HG02763 (cell line): ENCODE results near the gene CCSER1.
"Not testable (repeated sequence)": the region's sequence is repeated elsewhere in the genome, so short reads cannot be mapped to it uniquely, and the experiment has no call there.

Experiments
- ATAC-seq: cut with Tn5 transposase; IDR thresholded peaks from one replicate; pipeline ENCODE4 v1.9.1; 2021; ENCODE audit warnings: mild to moderate bottlenecking, moderate library complexity; ENCODE audit not compliant: unreplicated experiment

CCSER1 gene

DNA sequence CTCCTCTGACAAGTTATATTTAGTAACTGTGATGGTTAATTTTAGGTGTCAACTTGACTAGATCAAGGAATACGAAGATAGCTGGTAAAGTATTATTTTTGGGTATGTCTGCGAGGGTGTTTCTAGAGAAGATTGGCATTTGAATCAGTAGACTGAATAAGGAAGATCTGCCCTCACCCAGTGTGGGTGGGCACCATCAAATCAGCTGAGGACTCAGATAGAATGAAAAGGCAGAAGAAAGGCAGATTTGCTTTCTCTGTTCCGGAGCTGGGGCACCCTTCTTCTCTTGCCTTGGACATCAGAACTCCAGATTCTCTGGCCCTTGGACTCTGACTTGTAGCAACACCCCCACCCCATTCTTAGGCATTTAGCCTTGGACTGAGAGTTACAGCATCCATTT is 981.6 kb downstream of the CCSER1 start:
- no peak for ATAC-seq

DNA sequence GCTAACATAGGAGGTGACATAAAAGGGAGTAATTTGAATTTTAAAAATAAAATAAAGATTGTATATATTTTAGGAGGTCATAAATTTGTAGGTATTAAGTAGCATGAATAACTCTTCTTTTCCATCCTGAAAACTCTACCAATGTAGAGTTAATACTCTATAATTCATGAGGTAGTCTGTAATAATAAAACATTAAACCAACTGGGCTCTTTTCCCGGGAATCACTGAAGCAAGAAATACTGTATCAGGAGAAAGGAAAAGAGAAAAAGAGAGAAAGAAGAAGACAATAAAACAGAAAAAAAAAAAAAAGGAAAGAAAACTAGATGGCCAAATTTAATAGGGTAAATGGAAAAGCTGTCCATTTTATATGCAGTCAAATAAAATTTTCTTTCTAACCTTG is 984.4 kb downstream of the CCSER1 start:
- no peak for ATAC-seq

DNA sequence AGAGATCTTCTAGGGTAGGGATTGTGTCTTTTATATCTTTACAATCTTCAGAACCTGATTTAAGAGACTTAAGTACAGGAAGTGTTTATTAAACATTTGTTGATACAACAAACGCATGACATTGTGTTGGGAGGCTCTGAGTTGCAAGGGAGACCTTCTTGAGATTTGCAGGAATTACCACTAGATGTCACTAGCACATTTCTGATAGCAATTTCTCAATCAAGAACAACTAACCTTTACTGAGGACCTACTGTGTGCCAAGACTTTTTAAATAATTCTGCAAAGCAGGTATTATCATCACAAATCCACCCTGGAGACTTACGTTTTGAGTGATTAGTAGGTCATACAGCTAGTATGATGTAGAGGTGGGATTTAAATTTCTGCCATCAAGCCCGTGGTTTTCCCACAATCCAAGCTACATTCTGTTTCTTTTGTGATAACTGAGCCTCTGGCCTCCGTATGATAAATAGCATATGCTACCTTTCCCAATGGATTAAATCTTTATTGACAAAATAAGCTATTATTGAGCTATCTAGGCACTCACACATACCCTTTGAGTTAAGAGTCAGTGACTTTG is 986.0 kb downstream of the CCSER1 start:
- no peak for ATAC-seq

DNA sequence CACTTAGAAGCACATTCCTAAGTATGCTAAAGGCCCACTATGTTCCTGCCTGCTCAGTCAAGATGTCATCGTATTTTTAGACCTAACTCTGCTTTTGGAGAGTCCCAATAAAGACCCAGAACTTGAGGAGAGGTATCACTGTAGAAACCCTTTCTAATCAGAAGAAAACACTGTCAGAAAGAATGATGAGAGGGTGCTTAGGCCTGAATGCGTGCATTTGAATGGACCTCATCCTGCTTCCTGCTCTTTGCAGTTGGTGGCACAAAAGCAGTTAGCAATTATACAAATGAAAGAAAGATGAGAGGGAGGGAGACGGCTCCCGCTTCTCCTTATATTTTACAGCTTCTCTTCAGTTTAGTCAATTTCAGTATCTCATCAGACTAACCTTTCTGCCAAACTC is 987.2 kb downstream of the CCSER1 start:
- no peak for ATAC-seq

DNA sequence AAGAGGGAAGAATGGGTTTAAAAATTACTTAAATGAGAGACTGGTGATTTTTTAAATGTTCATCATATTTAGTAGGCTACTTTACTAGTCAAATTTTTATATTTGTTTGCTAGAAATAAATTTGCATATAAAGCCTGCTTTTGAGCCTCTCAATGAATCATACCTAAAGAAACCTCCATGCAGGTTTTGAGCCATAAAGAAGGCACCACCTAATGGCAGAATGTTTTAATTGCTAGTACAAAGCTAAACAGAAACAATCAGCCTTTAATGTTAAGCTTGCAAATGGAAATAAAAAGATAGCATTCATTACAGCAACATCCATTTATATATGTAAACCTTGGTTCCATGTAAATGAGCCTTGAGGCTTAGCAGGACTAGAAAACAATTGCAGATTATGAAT is 989.7 kb downstream of the CCSER1 start:
- no peak for ATAC-seq

DNA sequence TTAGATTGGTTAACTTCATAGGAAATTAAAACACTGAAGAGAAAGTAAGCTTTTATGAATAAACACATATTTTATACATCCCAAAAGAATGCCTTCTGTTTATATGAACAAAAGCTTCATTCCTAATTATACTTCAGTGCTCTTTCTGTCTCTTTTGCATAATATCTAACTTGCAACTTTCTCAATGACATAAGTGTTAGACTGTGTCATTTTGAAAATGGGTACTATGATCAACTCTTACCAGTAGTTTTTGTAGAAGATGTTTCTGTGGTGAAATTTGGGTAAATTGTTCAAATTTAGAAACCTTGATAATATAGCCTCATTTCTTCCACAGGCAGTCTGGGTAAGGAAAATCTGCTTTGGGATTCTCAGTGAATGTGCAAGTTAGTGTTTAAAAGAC is 991.4 kb downstream of the CCSER1 start:
- peak; percentile 73 for ATAC-seq

DNA sequence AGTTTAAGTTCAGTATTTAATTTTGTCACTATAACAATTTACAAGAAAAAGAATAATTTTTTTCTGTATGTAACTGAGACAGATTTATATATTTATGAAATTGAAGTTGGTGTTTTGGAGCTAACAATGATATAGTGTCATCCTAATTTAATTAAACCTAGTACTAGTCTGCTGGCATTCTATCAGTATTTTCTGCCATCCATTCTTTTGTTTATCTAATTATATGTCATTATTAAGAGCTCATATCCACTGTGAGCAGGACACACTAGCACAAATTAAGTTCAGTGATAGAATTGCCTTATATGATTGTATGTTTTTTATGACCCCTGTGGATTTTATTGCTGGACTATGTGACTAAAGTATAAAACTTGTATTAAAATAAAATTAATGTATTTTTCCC is 996.5 kb downstream of the CCSER1 start:
- no peak for ATAC-seq

DNA sequence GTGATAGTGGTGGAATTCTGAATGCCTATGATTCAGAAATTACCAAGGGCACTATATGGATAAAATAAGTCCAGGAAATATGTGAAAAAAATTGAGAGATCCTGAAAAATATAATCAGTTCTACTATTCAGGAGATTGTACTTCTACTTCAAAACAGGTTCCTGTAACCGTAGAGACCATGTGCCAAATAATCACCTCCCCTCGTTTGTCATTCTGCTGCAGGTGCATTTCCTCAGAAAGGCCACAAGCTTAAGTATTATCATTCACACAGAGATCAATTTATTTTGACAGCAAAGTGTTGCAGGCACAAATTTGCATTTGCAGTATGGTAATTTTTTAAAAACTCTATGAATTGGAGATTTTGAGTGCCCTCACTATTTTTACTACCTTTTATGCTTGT is 1000.0 kb downstream of the CCSER1 start:
- no peak for ATAC-seq

DNA sequence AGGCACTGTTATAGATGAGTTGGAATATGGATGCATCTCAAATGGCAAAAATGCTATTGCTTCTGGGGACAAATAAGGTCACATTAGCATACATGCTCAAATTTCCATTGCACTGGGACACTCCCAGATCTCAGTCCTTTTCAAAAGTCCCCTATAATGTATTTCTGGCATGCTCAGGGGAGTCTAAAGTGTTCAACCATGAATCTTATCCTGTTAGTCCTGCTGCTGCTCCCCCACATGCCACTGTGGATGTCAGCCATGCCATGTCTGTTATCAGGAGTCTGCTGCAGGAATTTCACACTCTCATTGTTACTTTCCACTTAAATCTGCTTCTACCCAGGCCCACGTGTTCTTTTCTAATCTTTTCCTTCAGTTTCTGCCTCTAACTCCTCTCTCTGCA is 1000.6 kb downstream of the CCSER1 start:
- ATAC-seq: no peak

DNA sequence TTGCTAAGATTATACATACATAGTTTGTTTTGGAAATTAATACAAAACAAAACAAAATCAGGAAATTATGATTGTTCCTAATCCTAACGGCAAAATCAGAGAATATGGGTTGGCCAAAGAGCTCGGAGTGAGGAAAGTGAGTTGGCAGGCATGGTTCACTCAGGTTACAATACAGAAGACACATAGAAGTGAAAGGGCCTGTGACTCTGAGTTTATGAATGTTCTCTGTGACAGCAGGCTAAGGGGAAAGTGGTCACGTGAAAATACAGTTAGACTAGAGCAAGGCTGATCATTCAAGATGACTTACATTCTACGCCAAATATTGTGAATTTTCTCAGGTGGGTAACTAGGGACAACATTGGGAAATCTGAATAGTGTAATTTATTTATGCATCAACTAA is 1001.3 kb downstream of the CCSER1 start:
- no peak for ATAC-seq

DNA sequence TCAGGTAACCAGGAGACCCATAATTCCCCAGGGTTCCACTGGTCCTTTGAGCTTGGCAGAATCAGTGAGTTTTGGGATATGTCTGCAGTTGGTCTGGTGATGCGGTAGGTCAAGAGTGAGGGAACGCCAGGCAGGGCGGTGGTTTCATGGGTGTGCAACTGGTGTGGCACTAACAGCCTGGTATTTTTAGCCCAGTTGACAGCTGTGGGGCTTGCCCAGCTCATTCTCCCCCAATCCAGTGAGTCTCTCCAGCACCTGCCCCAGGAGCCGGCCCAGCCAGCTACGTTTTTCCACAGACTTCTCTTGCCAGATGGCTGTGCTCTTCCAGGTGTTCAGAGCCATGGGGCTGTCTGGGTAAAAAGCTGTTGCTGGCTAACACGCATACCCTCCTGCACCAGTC is 1019.9 kb downstream of the CCSER1 start:
- no peak for ATAC-seq

DNA sequence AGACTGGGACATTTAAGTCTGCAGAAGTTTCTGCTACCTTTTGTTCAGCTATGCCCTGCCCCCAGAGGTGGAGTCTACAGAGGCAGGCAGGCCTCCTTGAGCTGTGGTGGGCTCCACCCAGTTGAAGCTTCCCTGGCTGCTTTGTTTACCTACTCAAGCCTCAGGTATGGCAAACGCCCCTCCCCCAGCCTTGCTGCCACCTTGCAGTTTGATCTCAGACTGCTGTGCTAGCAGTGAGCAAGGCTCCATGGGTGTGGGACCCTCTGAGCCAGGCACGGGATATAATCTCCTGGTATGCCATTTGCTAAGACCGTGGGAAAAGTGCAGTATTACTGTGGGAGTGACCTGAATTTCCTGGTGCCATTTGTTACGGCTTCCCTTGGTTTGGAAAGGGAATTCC is 1026.8 kb downstream of the CCSER1 start:
- not testable (repeated sequence) for ATAC-seq

DNA sequence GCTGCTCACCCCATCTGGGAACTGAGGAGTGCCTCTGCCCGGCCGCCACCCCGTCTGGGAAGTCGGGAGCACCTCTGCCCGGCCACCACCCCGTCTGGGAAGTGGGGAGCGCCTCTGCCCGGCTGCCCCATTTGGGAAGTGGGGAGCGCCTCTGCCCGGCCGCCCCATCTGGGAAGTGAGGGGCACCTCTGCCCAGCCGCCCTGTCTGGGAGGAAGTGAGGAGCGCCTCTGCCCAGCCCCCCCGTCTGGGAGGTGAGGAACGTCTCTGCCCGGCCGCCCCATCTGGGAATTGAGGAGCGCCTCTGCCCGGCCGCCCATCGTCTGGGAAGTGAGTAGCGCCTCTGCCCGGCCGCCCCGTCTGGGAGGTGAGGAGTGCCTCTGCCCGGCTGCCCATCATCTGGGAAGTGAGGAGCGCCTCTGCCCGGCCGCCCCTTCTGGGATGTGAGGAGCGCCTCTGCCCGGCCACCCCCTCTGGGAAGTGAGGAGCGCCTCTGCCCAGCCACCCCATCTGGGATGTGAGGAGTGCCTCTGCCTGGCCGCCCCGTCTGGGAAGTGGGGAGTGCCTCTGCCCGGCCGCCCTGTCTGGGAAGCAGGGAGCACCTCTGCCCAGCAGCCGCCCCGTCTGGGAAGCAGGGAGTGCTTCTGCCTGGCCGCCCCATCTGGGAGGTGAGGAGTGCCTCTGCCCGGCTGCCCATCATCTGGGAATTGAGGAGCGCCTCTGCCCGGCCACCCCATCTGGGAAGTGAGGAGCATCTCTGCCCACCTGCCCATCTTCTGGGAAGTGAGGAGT is 1040.9 kb downstream of the CCSER1 start:
- not testable (repeated sequence) for ATAC-seq

DNA sequence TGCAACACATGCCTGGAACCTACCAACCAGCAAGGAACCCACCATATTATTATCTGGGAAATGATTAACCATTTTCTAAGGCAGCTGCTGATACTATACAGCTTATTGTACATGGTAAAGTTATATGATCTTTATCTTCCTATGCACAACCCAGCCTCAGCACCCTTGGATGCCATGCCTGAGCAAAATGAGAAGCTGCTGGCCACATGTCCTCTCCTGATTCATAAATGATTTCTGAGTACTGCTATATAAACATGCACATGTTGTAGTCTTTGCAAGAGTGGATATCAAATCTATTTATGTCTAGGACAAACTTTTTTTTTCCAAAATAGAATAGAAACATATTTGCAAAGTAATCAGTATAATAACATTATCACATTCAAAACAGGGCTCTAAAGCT is 1043.6 kb downstream of the CCSER1 start:
- no peak for ATAC-seq

DNA sequence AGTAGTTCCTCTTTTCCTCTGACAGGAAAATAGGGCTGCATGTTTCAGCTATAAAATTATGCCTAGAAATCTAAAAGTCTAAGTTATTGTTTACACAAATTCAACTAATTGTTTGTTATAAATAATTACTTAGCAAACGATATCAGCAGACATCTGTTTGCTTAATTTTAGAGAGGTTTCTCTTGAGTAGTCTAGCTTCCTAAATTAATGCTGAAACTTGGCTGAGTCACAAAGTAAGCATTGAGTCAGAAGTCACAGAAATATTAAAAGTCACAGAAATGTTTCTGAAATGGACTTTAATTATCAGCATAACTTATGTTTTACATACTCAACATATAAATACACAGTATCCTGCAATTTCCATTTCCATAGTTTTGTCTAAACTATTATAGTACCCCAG is 1044.0 kb downstream of the CCSER1 start:
- no peak for ATAC-seq

DNA sequence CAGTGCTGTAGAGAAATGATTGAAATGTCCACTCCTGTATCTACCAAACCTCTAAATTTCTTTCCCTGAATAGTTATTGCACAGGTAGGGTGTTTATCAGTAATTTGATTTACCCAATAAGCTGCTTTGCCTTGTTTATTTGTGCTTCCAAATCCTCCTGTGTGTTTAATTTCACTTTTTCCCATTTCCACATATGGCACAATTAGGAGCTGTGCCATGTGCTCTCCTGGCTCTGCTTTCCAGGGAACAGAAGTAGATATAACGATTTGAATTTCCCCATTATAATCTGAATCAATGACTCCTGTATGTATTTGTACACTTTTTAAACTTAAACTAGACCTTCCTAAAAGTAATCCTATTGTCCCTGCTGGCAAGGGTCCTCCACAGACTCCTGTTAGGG is 1057.9 kb downstream of the CCSER1 start:
- ATAC-seq: not testable (repeated sequence)

DNA sequence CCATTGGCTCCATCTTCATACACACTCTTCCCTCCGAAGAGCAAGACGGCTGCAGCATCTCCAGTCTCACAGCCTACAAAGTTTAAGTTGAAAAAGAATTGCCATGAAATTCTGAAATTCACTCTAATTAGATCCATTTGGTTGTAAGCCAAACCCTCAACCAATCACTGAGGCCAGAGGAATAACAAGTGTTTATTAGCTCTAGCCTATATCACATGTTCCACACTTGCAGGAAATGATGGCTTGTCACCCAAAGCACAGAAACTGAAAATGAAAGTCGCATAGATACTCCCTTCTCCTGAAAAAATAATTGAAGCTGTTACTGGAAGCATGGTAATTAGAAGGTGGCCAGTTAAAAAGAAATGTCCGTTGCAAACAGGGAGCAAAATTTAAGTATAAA is 1071.8 kb downstream of the CCSER1 start:
- ATAC-seq: no peak

DNA sequence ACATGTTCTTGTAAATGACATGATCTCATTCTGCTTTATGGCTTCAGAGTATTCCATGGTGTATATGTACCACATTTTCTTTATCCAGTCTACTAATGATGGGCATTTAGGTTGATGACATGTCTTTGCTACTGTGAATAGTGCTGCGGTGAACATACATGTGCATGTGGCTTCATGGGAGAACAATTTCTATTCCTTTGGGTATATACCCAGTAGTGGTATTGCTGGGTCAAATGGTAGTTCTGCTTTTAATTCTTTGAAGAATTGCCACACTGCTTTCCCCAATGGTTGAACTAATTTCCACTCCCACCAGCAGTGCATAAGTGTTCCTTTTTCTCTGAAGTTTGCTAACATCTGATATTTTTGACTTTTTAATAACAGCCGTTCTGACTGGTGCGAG is 1080.3 kb downstream of the CCSER1 start:
- no peak for ATAC-seq

DNA sequence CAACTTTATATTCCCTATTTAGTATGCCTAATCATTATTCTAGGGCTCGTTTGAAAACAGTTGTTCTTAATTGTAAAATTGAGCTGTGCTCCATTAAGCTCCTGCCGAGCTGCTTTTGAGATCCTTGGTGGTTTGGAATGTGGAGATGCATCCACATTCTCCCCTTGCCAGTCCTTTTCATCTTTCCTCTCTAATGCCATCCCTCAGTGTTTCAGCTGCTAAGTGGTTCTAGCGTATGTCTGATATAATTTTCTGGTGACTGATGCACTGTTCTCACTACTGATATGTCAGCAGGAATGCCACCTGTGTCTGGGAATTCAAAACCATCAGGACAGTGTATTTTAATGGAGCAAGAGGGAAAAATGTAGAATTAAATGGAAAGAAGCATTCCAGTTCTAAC is 1085.0 kb downstream of the CCSER1 start:
- ATAC-seq: no peak

DNA sequence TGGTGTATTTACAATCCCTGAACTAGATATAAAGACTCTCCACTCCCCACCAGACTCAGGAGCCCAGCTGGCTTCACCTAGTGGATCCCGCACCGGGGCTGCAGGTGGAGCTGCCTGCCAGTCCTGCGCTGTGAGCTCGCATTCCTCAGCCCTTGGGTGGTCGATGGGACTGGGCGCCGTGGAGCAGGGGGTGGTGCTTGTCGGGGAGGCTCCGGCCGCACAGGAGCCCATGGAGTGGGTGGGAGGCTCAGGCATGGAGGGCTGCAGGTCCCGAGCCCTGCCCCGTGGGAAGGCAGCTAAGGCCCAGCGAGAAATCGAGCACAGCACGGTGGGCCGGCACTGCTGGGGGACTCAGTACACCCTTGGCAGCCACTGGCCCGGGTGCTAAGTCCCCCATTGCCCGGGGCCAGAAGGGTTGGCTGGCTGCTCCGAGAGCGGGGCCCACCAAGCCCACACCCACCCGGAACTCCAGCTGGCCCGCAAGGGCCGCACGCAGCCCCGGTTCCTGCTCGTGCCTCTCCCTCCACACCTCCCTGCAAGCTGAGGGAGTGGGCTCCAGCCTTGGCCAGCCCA is 1090.7 kb downstream of the CCSER1 start:
- ATAC-seq: not testable (repeated sequence)

DNA sequence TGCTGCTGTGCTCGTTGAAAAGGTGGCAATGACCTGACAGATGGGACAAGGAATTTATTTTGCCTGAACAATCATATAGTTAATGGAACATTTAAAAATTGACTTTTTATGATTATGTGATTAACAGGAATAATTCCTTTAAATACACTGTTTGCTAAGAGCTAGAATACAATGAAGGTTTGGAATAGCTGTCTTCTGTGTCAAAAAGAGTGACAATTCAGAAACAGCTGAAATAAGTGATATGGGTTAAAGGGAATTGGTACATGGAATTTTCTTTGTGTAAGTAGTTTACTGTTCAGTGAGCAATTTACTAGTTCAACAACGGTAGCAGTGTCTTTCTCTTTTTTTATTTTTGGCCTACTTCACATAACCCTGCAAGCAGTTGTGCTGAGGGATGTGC is 1093.1 kb downstream of the CCSER1 start:
- ATAC-seq: no peak

DNA sequence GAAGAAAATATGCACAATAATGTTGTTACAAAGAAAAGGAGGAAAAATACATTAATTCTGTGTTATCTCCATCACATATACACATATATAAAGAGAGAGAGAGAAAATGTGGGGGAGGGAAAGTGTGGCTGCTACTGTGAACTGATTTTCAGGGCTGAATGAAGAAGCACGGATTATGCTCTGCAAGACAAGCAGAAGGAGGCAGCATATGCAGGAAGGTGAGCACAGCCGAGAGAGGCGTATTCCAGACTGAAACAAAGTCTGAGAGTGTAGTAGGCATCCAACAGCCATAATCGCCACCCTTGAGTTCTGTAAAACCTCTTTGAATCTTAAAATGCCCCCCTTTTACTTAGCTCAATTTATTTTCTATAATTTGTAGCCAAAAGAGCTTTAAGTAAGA is 1094.8 kb downstream of the CCSER1 start:
- no peak for ATAC-seq

DNA sequence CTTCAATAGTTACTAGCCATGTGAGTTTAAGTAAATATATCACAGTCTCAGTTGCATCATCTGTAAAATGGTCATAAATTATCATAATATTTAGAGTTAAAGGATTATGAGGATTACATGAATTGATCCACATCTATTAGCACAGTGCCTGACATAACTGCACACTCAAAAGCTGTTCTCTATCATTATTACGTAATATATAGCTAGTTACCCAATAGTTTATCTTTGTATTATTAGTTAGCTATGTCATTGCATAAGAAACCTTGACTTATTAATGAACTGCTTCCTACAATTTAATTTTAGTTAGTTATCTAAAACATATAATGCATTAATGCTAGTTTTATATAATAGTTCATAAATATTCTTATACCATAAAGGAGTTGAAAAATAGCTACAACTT is 1099.7 kb downstream of the CCSER1 start:
- no peak for ATAC-seq
